ENCODE measurements around the gene KRTAP10-4. TPM values are rescaled to one million over a fixed set of nuclear protein-coding genes. Genes with fewer than 3 reads are reported as not detected.

The KRTAP10-4 gene
- total RNA-seq, 1 experiment from 2014 or later = not detected

- TF ChIP-seq SIN3A (IDR thresholded peaks at IDR 0.05; ENCODE audit: low read depth) = no peak
- TF ChIP-seq JUND (IDR thresholded peaks at IDR 0.05) = no peak
- TF ChIP-seq REST (IDR thresholded peaks at IDR 0.05; ENCODE audit: low read depth) = no peak
- no TSS peak for BruUV-seq (replicated peaks)
- CTCF ChIA-PET = no interaction called here
Measured at GRCh38 chr21:44529503-44530125, 43.9 kb upstream of the KRTAP10-4 start.

GRCh38 chr21:44530221-44530902, 43.2 kb upstream of the KRTAP10-4 start:
- no peaks in the 10 kb centered on the region for H3K27me3 ChIP-seq (ENCODE audit: insufficient read depth, low read length)
- ATAC-seq (no peak), DNase-seq (ENCODE audit: low read depth, low spot score) (no peak)
- no peak overlapping the region for H3K27ac ChIP-seq (ENCODE audit: low read depth, low read length)
- H3K36me3 ChIP-seq (ENCODE audit: control insufficient read depth in 1 of 2, insufficient read depth in 2 of 2, low read length in 2 of 2) = no peaks in the 10 kb centered on the region
- ChIA-PET POLR2A (no interaction called here), CTCF (no interaction called here), RAD21 (ENCODE audit: low non-redundant PET in 1 of 2, low total read pairs in 2 of 2, uncharacterized antibody in 2 of 2, unreplicated experiment in 2 of 2) (no interaction called here)
- no peaks in the 10 kb centered on the region for H3K9me3 ChIP-seq (ENCODE audit: control insufficient read depth in 1 of 2, insufficient read depth in 1 of 2, low read depth in 1 of 2, low read length in 2 of 2)
- no peak overlapping the region for H2AFZ ChIP-seq (ENCODE audit: low read depth, low read length, poor library complexity, severe bottlenecking)
- no peak overlapping the region for H3K4me2 ChIP-seq (ENCODE audit: low read length)
- H3K9me2 ChIP-seq (ENCODE audit: insufficient read depth) = no peaks in the 10 kb centered on the region
- H4K20me1 ChIP-seq (ENCODE audit: insufficient read depth) = no peaks in the 10 kb centered on the region
- intact Hi-C loops (cut with micrococcal nuclease) = no loop called here
- no TSS peak for BruUV-seq (replicated peaks)
- H3K4me1 ChIP-seq (ENCODE audit: control insufficient read depth in 1 of 2, insufficient read depth in 2 of 2, low read length in 2 of 2) = no peaks in the 10 kb centered on the region
- H3K79me2 ChIP-seq (ENCODE audit: insufficient read depth, low read length) = no peaks in the 10 kb centered on the region
- no peak overlapping the region for H3K9ac ChIP-seq (ENCODE audit: low read length)
- no peak overlapping the region for H3K4me3 ChIP-seq (replicated peaks in 1 of 2; ENCODE audit: low read depth in 1 of 2, low read length in 2 of 2)
- no peak for TF ChIP-seq YY1 (IDR thresholded peaks at IDR 0.05; ENCODE audit: extremely low read depth, insufficient replicate concordance, low read depth, low read length)
- no peak for TF ChIP-seq RAD21 (IDR thresholded peaks at IDR 0.05; ENCODE audit: low read depth)
- no peak for TF ChIP-seq EGR1 (IDR thresholded peaks at IDR 0.05; ENCODE audit: low read depth)
- TF ChIP-seq REST (IDR thresholded peaks at IDR 0.05; ENCODE audit: low read depth) = no peak
- TF ChIP-seq EZH2 (IDR thresholded peaks at IDR 0.05) = no peak
- TF ChIP-seq MAX (IDR thresholded peaks at IDR 0.05) = no peak
- no peak for TF ChIP-seq ZFX (IDR thresholded peaks at IDR 0.05)
- no peak for TF ChIP-seq SP1 (IDR thresholded peaks at IDR 0.05; ENCODE audit: low read depth)
- no peak for TF ChIP-seq JUND (IDR thresholded peaks at IDR 0.05)

More at GRCh38 chr21:44529503-44530125, 43.9 kb upstream of the KRTAP10-4 start:
- Histone ChIP-seq H3K4me1 (ENCODE audit: control insufficient read depth in 1 of 2, insufficient read depth in 2 of 2, low read length in 2 of 2) (no peaks in the 10 kb centered on the region), H3K4me2 (ENCODE audit: low read length) (no peak overlapping the region), H3K9me3 (ENCODE audit: control insufficient read depth in 1 of 2, insufficient read depth in 1 of 2, low read depth in 1 of 2, low read length in 2 of 2) (peaks cover under 1% of the 10 kb centered on the region in 2 experiments; a peak in 1 of 4 replicates), H3K27ac (ENCODE audit: low read depth, low read length) (no peak overlapping the region), H3K79me2 (ENCODE audit: insufficient read depth, low read length) (no peaks in the 10 kb centered on the region), H4K20me1 (ENCODE audit: insufficient read depth) (no peaks in the 10 kb centered on the region), H3K4me3 (replicated peaks in 1 of 2; ENCODE audit: low read depth in 1 of 2, low read length in 2 of 2) (no peak overlapping the region), H3K9me2 (ENCODE audit: insufficient read depth) (no peaks in the 10 kb centered on the region), H3K36me3 (ENCODE audit: control insufficient read depth in 1 of 2, insufficient read depth in 2 of 2, low read length in 2 of 2) (no peaks in the 10 kb centered on the region), H2AFZ (ENCODE audit: low read depth, low read length, poor library complexity, severe bottlenecking) (no peak overlapping the region), H3K27me3 (ENCODE audit: insufficient read depth, low read length) (no peaks in the 10 kb centered on the region), H3K9ac (ENCODE audit: low read length) (no peak overlapping the region)
- RAD21 ChIA-PET (ENCODE audit: low non-redundant PET in 1 of 2, low total read pairs in 2 of 2, uncharacterized antibody in 2 of 2, unreplicated experiment in 2 of 2) = no interaction called here
- ATAC-seq (no peak), DNase-seq (ENCODE audit: low read depth, low spot score) (no peak)
- intact Hi-C loops (cut with micrococcal nuclease) = no loop called here
- POLR2A ChIA-PET = no interaction called here
